Activated CD4-positive, alpha-beta T cell treated with anti-CD3 and anti-CD28 coated beads, Interleukin-2, amount 10 ng/mL, durations not matched to agents 7 days and 5 days (primary cell): ENCODE data around the gene DGKD. TPM values are rescaled to one million over a fixed set of nuclear protein-coding genes. Genes with fewer than 3 reads are reported as not detected.

ENCODE experiments used
- CTCF ChIA-PET: fragments of 350-600 bp; sonication (Branson Sonifier 250); formaldehyde crosslinking; loops from one replicate; lab custom pipeline; 2021; ENCODE audit warnings: antibody characterized with exemption; lab: Charles Lee
- POLR2A ChIA-PET: fragments of 350-600 bp; sonication (Branson Sonifier 250); formaldehyde crosslinking; loops from one replicate; lab custom pipeline; 2021; ENCODE audit warnings: antibody characterized with exemption; lab: Charles Lee
- DNase-seq: peaks from one replicate; pipeline ENCODE4 v3.0.0-alpha.2; 2020
- H3K27ac Mint-ChIP-seq: one replicate; pipeline ENCODE4 v1.8.0; 2021; ENCODE audit warnings: mild to moderate bottlenecking, moderate library complexity, mixed read lengths
- H3K27me3 Mint-ChIP-seq: one replicate; pipeline ENCODE4 v1.8.0; 2021; ENCODE audit warnings: mixed read lengths
- H3K36me3 Mint-ChIP-seq: one replicate; pipeline ENCODE4 v1.8.0; 2021; ENCODE audit warnings: low read depth, mixed read lengths
- H3K4me1 Mint-ChIP-seq: one replicate; pipeline ENCODE4 v1.8.0; 2021; ENCODE audit warnings: mixed read lengths
- H3K4me3 Mint-ChIP-seq: one replicate; pipeline ENCODE4 v1.8.0; 2021; ENCODE audit warnings: mild to moderate bottlenecking, moderate library complexity, mixed read lengths
- H3K9me3 Mint-ChIP-seq: one replicate; pipeline ENCODE4 v1.8.0; 2021; ENCODE audit warnings: mixed read lengths
- total RNA-seq, 2 experiments: library from RNA; stranded (reverse); gene quantifications; one replicate each; pipeline ENCODE4 v1.2.3, GENCODE V29; 2021

Gene DGKD
- total RNA-seq, 2 experiments from 2014 or later = 84.1 to 97.5 TPM

DNA sequence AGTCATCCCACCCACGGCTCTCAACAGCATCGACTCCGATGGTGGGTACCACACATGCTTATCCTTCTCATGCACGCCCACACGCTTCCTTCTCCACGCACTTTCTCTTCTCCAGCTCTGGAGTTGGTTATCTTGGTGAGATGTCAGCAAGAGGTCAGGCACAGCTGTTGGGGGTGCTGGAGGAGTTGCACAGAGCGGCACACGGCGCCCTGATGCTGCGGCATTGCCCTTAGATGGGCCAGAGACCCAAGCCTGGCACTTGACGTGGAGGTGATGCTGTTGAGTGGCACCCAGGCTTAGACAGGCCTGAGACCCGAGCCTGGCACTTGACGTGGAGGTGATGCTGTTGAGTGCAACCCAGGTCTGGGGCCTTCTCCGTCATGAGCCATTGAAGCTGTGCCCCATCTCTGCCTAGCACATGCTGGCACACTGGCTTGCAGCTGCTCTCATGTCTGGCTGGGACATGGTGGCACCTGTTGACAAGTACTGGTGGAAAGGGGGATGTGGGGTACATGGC is 83.2 kb downstream of the DGKD start:
- CTCF ChIA-PET = interaction anchor here (0.9 to 2.3 kb wide), 3 partner anchors 9 to 33 kb away, joined by 3 to 6 read pairs (median 4); no protein-coding TSS in a partner anchor
- no peak overlapping the region for H3K27ac Mint-ChIP-seq
- no peaks in the 10 kb centered on the region for H3K9me3 Mint-ChIP-seq
- H3K4me3 Mint-ChIP-seq = no peak overlapping the region
- no peaks in the 10 kb centered on the region for H3K27me3 Mint-ChIP-seq
- POLR2A ChIA-PET = no interaction called here
- H3K36me3 Mint-ChIP-seq = peaks cover 46% of the 10 kb centered on the region
- no peak for DNase-seq
- peaks cover 19% of the 10 kb centered on the region for H3K4me1 Mint-ChIP-seq

- Mint-ChIP-seq H3K27me3 (no peaks in the 10 kb centered on the region), H3K4me1 (peaks cover 22% of the 10 kb centered on the region), H3K4me3 (no peak overlapping the region), H3K9me3 (no peaks in the 10 kb centered on the region), H3K27ac (no peak overlapping the region), H3K36me3 (peaks cover 47% of the 10 kb centered on the region)
- ChIA-PET POLR2A (no interaction called here), CTCF (interaction anchor here (0.9 to 2.3 kb wide), 5 partner anchors 9 to 83 kb away, joined by 3 to 6 read pairs (median 3); no protein-coding TSS in a partner anchor)
- DNase-seq = no peak
These were observed 84.4 kb downstream of the DGKD start for GRCh38 chr2:233438573-233439147.

- DNase-seq = no peak
- H3K27ac Mint-ChIP-seq = no peak overlapping the region
- H3K27me3 Mint-ChIP-seq = no peaks in the 10 kb centered on the region
- no peaks in the 10 kb centered on the region for H3K9me3 Mint-ChIP-seq
- H3K4me1 Mint-ChIP-seq = peaks cover 26% of the 10 kb centered on the region
- H3K36me3 Mint-ChIP-seq = peaks cover 49% of the 10 kb centered on the region
- ChIA-PET POLR2A (no interaction called here), CTCF (interaction anchor here (1.2 to 2.3 kb wide), 4 partner anchors 9 to 84 kb away, joined by 3 to 12 read pairs (median 4); no protein-coding TSS in a partner anchor)
- H3K4me3 Mint-ChIP-seq = no peak overlapping the region
These were observed 84.9 kb downstream of the DGKD start for GRCh38 chr2:233439191-233439590.

- Mint-ChIP-seq H3K36me3 (peaks cover 48% of the 10 kb centered on the region), H3K9me3 (no peaks in the 10 kb centered on the region), H3K27me3 (no peaks in the 10 kb centered on the region), H3K27ac (no peak overlapping the region), H3K4me3 (no peak overlapping the region), H3K4me1 (peaks cover 26% of the 10 kb centered on the region)
- DNase-seq = no peak
- ChIA-PET CTCF (interaction anchor here (2.0 kb wide), 1 partner anchor 37 kb away, joined by 12 read pairs; no protein-coding TSS in a partner anchor), POLR2A (interaction anchor here (0.6 kb wide), 1 partner anchor 157 kb away, joined by 4 read pairs; no protein-coding TSS in a partner anchor)
These were observed 86.0 kb downstream of the DGKD start for GRCh38 chr2:233440314-233440713.

DNA sequence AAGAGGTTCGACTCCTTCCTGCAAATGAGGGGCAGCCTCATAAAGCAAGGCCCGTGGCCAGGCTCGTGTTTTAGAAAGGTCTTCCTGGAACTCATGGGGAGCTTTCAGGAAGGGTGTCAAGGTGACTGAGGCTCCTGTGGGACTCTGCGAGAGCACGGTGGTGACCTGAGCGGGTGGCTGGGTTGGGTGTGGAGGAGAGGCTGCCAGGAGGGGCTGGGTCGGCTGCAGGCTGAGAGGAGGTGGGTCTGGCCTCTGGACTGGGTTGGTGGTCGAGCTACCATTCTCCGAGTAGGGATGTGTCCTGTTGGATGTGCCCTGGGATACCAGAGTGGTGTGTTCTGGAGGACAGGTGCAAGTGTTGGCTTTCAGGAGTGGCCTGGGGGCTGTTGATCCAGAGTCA is 86.4 kb downstream of the DGKD start:
- Mint-ChIP-seq H3K4me1 (peaks cover 26% of the 10 kb centered on the region), H3K4me3 (no peak overlapping the region), H3K9me3 (no peaks in the 10 kb centered on the region), H3K27ac (peak overlapping the region; percentile 50), H3K27me3 (no peaks in the 10 kb centered on the region), H3K36me3 (peaks cover 51% of the 10 kb centered on the region)
- no peak for DNase-seq
- ChIA-PET CTCF (interaction anchor here (2.0 kb wide), 1 partner anchor 37 kb away, joined by 12 read pairs; no protein-coding TSS in a partner anchor), POLR2A (interaction anchor here (0.6 kb wide), 1 partner anchor 158 kb away, joined by 4 read pairs; no protein-coding TSS in a partner anchor)

DNA sequence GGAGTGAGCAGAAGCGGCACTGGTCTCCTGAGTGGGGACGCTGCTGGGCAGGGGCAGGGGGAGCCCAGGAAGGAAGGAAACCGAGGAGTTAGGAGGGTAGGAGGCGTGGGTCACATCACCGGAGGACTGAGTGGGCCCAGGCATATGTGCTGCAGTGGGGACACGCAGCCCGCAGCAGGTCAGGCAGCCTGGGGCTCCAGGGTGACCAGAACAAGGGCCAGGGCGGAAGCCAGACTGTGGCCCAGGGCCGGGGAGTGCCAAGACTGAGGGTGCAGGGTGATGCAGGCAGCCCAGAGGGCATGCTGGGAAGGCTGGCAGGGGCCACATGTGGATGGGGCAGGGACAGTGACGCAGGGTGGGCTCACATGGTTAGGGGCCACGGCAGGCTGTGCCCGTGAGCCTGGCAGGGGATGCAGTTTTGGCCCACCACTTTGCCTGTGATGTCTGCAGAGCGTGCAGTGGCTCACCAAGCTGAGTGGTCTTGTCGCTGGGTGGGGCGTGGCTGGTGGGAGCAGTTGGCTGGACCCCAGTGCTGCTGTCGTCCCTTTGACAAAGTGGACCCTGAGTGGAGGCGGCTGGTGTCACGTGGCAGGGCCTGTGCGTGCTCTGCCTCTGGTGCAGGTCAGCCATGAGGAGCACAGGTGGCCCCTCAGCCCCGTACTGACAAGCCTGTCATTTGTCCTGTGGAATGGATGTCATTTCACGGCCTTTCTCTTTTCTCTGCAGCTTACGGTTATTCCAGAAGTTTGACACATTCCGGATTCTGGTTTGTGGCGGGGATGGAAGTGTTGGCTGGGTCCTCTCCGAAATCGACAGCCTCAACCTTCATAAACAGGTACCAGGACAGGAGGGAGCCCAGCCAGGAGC is 87.1 kb downstream of the DGKD start:
- ChIA-PET CTCF (interaction anchor here (2.0 to 3.9 kb wide), 2 partner anchors 23 to 38 kb away, joined by 12 to 27 read pairs; no protein-coding TSS in a partner anchor), POLR2A (no interaction called here)
- no peaks in the 10 kb centered on the region for H3K9me3 Mint-ChIP-seq
- peaks cover 49% of the 10 kb centered on the region for H3K36me3 Mint-ChIP-seq
- H3K4me3 Mint-ChIP-seq = no peak overlapping the region
- H3K27ac Mint-ChIP-seq = peak overlapping the region; percentile 80
- H3K27me3 Mint-ChIP-seq = no peaks in the 10 kb centered on the region
- peaks cover 26% of the 10 kb centered on the region for H3K4me1 Mint-ChIP-seq
- DNase-seq = no peak

- ChIA-PET POLR2A (no interaction called here), CTCF (interaction anchor here (1.9 to 3.9 kb wide), 2 partner anchors 24 to 88 kb away, joined by 8 to 27 read pairs; partner anchors contain the start of gene DGKD)
- DNase-seq = no peak
- Mint-ChIP-seq H3K4me1 (peaks cover 26% of the 10 kb centered on the region), H3K36me3 (peaks cover 45% of the 10 kb centered on the region), H3K4me3 (no peak overlapping the region), H3K27ac (peak overlapping the region; percentile 80), H3K9me3 (no peaks in the 10 kb centered on the region), H3K27me3 (no peaks in the 10 kb centered on the region)
These were observed 87.7 kb downstream of the DGKD start for GRCh38 chr2:233442028-233442310.

GRCh38 chr2:233443511-233444183 is 89.4 kb downstream of the DGKD start:
- POLR2A ChIA-PET = interaction anchor here (0.7 kb wide), 1 partner anchor 41 kb away, joined by 6 read pairs; no protein-coding TSS in a partner anchor
- Mint-ChIP-seq H3K4me1 (peaks cover 30% of the 10 kb centered on the region), H3K27ac (peak overlapping the region; percentile 42), H3K9me3 (no peaks in the 10 kb centered on the region), H3K4me3 (no peak overlapping the region), H3K27me3 (no peaks in the 10 kb centered on the region), H3K36me3 (peaks cover 43% of the 10 kb centered on the region)
- peak; percentile 90 for DNase-seq
- CTCF ChIA-PET = interaction anchor here (0.5 to 3.9 kb wide), 20 partner anchors 8 to 570 kb away, joined by 3 to 62 read pairs (median 4); partner anchors contain the start of genes ATG16L1 and DGKD

DNA sequence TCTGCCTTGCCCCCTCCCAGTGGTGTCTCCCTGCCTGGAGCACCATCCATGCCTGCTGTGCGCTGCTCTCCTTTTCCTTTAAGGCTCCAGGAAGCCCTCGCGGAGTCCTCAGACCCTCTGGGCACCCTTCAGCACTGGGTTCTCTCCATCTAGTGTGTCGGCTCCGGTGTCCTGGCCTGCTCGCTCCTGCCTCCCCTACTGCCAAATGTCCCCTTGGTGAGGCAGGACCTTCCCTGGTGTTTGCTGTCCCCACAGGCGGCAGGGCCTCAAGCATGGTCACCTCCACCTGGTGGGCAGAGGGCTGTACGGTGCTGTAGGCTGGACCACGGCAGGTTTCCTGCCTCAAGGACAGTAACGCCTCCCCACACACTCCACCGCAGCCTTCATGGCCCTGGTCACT is 90.2 kb downstream of the DGKD start:
- Mint-ChIP-seq H3K27me3 (no peaks in the 10 kb centered on the region), H3K27ac (peak overlapping the region; percentile 41)
- no peak for DNase-seq

GRCh38 chr2:233445152-233445830 is 91.0 kb downstream of the DGKD start:
- CTCF ChIA-PET = interaction anchor here (0.7 to 3.9 kb wide), 4 partner anchors 27 to 1768 kb away, joined by 3 to 62 read pairs (median 19); no protein-coding TSS in a partner anchor

More for the DNA sequence above, 90.2 kb downstream of the DGKD start:
- H3K4me1 Mint-ChIP-seq = peaks cover 30% of the 10 kb centered on the region
- CTCF ChIA-PET = interaction anchor here (0.5 to 3.9 kb wide), 9 partner anchors 9 to 1767 kb away, joined by 3 to 62 read pairs (median 11); no protein-coding TSS in a partner anchor
- POLR2A ChIA-PET = no interaction called here
- H3K4me3 Mint-ChIP-seq = no peak overlapping the region
- peaks cover 44% of the 10 kb centered on the region for H3K36me3 Mint-ChIP-seq
- no peaks in the 10 kb centered on the region for H3K9me3 Mint-ChIP-seq

GRCh38 chr2:233446121-233446520 is 91.8 kb downstream of the DGKD start:
- peaks cover 45% of the 10 kb centered on the region for H3K36me3 Mint-ChIP-seq
- no peak overlapping the region for H3K27ac Mint-ChIP-seq
- H3K4me3 Mint-ChIP-seq = no peak overlapping the region

More at GRCh38 chr2:233445152-233445830, 91.0 kb downstream of the DGKD start:
- DNase-seq = no peak
- Mint-ChIP-seq H3K27ac (no peak overlapping the region), H3K36me3 (peaks cover 45% of the 10 kb centered on the region), H3K4me3 (no peak overlapping the region), H3K27me3 (no peaks in the 10 kb centered on the region), H3K9me3 (no peaks in the 10 kb centered on the region), H3K4me1 (peaks cover 28% of the 10 kb centered on the region)
- POLR2A ChIA-PET = no interaction called here

More at GRCh38 chr2:233446121-233446520, 91.8 kb downstream of the DGKD start:
- Mint-ChIP-seq H3K4me1 (peaks cover 21% of the 10 kb centered on the region), H3K9me3 (no peaks in the 10 kb centered on the region), H3K27me3 (no peaks in the 10 kb centered on the region)
- DNase-seq = no peak
- CTCF ChIA-PET = interaction anchor here (3.9 kb wide), 1 partner anchor 40 kb away, joined by 62 read pairs; no protein-coding TSS in a partner anchor
- POLR2A ChIA-PET = no interaction called here
